Pancreas (tissue), 10 donors: ENCODE measurements around the gene AJM1. TPM values are rescaled to one million over a fixed set of nuclear protein-coding genes. Genes with fewer than 3 reads are reported as not detected.
A peak's percentile ranks its signal among the peaks of the same experiment; 100 is the strongest.
"Not testable (repeated sequence)": the region's sequence is repeated elsewhere in the genome, so short reads cannot be mapped to it uniquely, and the experiment has no call there.

Source experiments
- ATAC-seq, 4 donors: fragments of 200-7000 bp; cut with Tn5 transposase; one replicate each; pipeline versions ENCODE4 v1.8.0 to v1.9.1; 2020; ENCODE audit warnings: mild to moderate bottlenecking in 4 of 4, moderate library complexity in 4 of 4
- DNase-seq, 6 donors: peaks; one replicate each; pipeline ENCODE4 v3.0.0-alpha.2; 2020
- FAIRE-seq: peaks from 2 replicates; lab custom pipeline; 2012; peaks lifted over from hg19 to GRCh38; lab: Jason Lieb, UNC
- H3K27ac ChIP-seq, 4 donors: fragments of 200-600 bp; sonication (generic); 1 replicate in 3 of 4; 2 replicates in 1 of 4; pipeline versions ENCODE4 v1.5.0 to v1.8.0; 2020
- H3K27me3 ChIP-seq, 4 donors: fragments of 200-600 bp; one replicate each; pipeline ENCODE4 v1.8.0; 2021
- H3K36me3 ChIP-seq, 3 donors: fragments of 200-600 bp; sonication (generic) in 1 of 3; one replicate each; pipeline versions ENCODE4 v1.5.0 to v1.8.0; 2020 to 2021
- H3K4me1 ChIP-seq, 3 donors: fragments of 200-600 bp; one replicate each; pipeline ENCODE4 v1.8.0; 2021
- H3K4me3 ChIP-seq, 4 donors: fragments of 200-600 bp; sonication (generic) in 2 of 4; one replicate each; pipeline versions ENCODE4 v1.5.0 to v1.8.0; 2020 to 2021
- H3K9me3 ChIP-seq, 4 donors: fragments of 200-600 bp; one replicate each; pipeline ENCODE4 v1.8.0; 2021
- WGBS, 2 donors: extraction: QIAGEN DNeasy Blood & Tissue Kit; methylation state at CpG; one replicate each; pipeline ENCODE4 v1.1.7; 2013; 5-methylcytosine and 5-hydroxymethylcytosine counted together
- intact Hi-C, 3 donors: fragments of 100-400 bp; cut with DNase I; formaldehyde crosslinking; loops; one replicate each; pipeline versions ENCODE4 v1.11.1 to v1.14.2; 2022
- polyA plus RNA-seq, 2 donors: library from polyadenylated mRNA; stranded (reverse); fragments of 200-250 nt; gene quantifications; one replicate each; pipeline ENCODE4 v1.2.3, GENCODE V29; 2013
- total RNA-seq, 6 donors: library from RNA; stranded (reverse); fragmentation: NEBNext Ultra II Directional in 4 of 6; extraction: Animal tissue kit (Norgen Biotek cat#: 25700) in 4 of 6; gene quantifications; one replicate each; pipeline versions ENCODE4 v1.2.1 to v1.2.4, GENCODE V29; 2021 to 2023
- TF ChIP-seq, protein P1 (sequence below), 4 donors: fragments of 200-600 bp; sonication (generic) in 3 of 4; IDR thresholded peaks; one replicate each; pipeline versions ENCODE4 v1.5.0 to v1.8.0; 2021; ENCODE audit warnings: antibody characterized with exemption in 4 of 4
- donor health status: healthy with polysubstance abuse.
- donor health status: DM: no; HTN: no; CAD: no; lungs with moderate emphysema.
- donor health status: DM: no; HTN: no; CAD: no.
- donor health status: control.
- donor health status: control.
- donor health status: Bipolar disorder and iron deficiency.
- donor health status: DM: yes; HTN: yes; CAD: no.
- donor health status: DM: no; HTN: no; CAD: no.
- donor health status: DM: no; HTN: no; CAD: no.
- donor health status: DM: yes; HTN: yes; CAD: no.

AJM1 gene
- total and polyA plus RNA-seq, 8 donors, result 2.9 to 11.7 (median 5.0) TPM

DNA sequence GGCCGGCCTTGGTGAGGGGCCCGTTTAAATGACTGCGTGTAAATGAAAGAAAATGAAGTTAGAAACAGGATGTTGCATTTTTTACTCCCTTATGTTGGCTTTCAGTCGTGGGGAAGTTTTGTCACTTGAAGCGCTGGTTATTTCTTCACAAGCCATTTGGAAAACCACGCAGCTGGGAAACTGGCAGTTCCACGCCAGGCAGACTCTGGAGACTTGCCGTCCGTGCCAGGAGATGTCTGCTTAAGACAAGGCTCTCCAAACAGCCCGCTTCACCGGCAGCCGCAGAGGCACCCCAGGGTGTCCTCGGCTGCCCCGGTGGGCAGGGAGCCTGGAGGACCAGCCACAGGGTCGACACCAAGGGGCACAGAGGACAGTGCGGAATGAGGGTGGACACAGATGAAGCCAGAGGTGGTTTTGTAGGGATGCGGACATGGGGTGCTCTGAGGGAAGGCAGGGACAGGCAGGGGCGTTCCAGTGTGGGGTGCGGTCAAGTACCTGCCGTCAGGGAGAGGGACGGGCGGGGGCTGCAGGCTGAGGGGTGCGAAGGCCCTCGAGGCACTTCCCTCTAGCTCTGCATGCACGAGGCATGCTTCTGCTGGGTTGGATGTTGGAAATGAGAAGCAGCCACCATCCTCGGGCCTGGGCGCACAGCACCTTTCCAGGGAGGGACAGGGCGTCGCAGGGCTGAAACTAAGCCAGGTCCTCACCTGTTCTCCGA is 11.1 kb upstream of the AJM1 start:
- intact Hi-C loops, result no loop called here
- TF ChIP-seq, protein P1, sequence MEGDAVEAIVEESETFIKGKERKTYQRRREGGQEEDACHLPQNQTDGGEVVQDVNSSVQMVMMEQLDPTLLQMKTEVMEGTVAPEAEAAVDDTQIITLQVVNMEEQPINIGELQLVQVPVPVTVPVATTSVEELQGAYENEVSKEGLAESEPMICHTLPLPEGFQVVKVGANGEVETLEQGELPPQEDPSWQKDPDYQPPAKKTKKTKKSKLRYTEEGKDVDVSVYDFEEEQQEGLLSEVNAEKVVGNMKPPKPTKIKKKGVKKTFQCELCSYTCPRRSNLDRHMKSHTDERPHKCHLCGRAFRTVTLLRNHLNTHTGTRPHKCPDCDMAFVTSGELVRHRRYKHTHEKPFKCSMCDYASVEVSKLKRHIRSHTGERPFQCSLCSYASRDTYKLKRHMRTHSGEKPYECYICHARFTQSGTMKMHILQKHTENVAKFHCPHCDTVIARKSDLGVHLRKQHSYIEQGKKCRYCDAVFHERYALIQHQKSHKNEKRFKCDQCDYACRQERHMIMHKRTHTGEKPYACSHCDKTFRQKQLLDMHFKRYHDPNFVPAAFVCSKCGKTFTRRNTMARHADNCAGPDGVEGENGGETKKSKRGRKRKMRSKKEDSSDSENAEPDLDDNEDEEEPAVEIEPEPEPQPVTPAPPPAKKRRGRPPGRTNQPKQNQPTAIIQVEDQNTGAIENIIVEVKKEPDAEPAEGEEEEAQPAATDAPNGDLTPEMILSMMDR (IDR thresholded peaks at IDR 0.05), result no peak
- Histone ChIP-seq H3K9me3 (no peaks in the 10 kb centered on the region), H3K4me1 (peaks cover 0 to 16% (median 6%) of the 10 kb centered on the region in 3 donors), H3K27ac (no peak overlapping the region), H3K27me3 (no peaks in the 10 kb centered on the region), H3K4me3 (no peak overlapping the region), H3K36me3 (peaks cover 0 to 32% (median 7%) of the 10 kb centered on the region in 3 donors)
- DNase-seq, result peak in 1 of 6 donors; percentile 55
- WGBS, 2 donors, result 92 to 93% methylated on average over 29 to 30 of the region's 30 CpGs
- FAIRE-seq, result no peak
- no peak for ATAC-seq

DNA sequence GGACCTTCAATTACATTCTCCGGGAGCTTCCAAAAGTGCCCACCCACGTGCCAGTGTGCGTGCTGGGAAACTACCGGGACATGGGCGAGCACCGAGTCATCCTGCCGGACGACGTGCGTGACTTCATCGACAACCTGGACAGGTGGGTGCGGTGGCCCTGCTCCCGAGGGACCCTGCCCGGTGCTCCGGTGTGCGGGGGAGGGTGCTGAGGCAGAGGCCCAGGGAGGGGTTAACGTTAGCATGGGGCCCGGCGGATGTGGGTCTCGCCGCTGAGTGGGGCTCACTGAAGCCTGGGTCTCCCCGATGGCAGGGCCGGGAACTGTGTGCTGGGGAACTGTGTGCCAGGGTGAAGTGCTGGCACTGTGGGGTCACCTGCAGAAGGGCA is 10.6 kb upstream of the AJM1 start:
- no peak for ATAC-seq
- intact Hi-C loops, result no loop called here
- H3K4me3 ChIP-seq, result no peak overlapping the region
- WGBS, 2 donors, result 91 to 94% methylated on average over 23 of the region's 23 CpGs
- no peaks in the 10 kb centered on the region for H3K27me3 ChIP-seq
- FAIRE-seq, result no peak
- no peak overlapping the region for H3K27ac ChIP-seq
- DNase-seq, result peak in 3 of 6 donors; percentile 19 to 72 (median 30)
- TF ChIP-seq, protein P1 (IDR thresholded peaks at IDR 0.05), result no peak
- H3K4me1 ChIP-seq, result peaks cover 0 to 12% (median 6%) of the 10 kb centered on the region in 3 donors
- H3K9me3 ChIP-seq, result no peaks in the 10 kb centered on the region
- H3K36me3 ChIP-seq, result peaks cover 0 to 32% (median 6%) of the 10 kb centered on the region in 3 donors

DNA sequence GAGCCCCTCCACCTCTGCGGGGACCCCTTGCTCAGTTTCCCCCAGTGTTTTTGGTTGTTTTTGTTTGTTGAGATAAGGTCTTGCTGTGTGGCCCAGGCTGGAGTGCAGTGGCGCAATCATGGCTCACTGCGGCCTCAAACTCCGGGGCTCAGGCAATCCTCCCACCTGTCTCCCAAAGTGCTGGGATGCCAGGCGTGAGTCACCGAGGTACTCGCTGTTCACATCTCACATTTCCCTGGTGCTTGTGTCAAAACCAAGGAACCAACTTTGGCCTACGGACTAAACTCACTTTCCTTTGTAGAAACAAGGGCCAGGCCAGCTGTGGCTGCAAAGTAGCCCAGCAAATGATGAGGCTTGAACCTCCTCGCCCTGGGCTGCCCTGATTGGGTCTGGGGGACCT is 9.7 kb upstream of the AJM1 start:
- Histone ChIP-seq H3K27me3 (no peaks in the 10 kb centered on the region), H3K9me3 (no peaks in the 10 kb centered on the region), H3K36me3 (peaks cover 0 to 32% (median 6%) of the 10 kb centered on the region in 3 donors), H3K27ac (no peak overlapping the region), H3K4me3 (no peak overlapping the region), H3K4me1 (peaks cover 0 to 3% (median 3%) of the 10 kb centered on the region in 3 donors)
- whole genome bisulfite sequencing, 2 donors, result 92 to 93% methylated on average over 9 of the region's 9 CpGs
- TF ChIP-seq, protein P1 (IDR thresholded peaks at IDR 0.05), result no peak
- DNase-seq, result peak in 1 of 6 donors; percentile 47
- intact Hi-C loops, result no loop called here
- no peak for FAIRE-seq
- no peak for ATAC-seq

DNA sequence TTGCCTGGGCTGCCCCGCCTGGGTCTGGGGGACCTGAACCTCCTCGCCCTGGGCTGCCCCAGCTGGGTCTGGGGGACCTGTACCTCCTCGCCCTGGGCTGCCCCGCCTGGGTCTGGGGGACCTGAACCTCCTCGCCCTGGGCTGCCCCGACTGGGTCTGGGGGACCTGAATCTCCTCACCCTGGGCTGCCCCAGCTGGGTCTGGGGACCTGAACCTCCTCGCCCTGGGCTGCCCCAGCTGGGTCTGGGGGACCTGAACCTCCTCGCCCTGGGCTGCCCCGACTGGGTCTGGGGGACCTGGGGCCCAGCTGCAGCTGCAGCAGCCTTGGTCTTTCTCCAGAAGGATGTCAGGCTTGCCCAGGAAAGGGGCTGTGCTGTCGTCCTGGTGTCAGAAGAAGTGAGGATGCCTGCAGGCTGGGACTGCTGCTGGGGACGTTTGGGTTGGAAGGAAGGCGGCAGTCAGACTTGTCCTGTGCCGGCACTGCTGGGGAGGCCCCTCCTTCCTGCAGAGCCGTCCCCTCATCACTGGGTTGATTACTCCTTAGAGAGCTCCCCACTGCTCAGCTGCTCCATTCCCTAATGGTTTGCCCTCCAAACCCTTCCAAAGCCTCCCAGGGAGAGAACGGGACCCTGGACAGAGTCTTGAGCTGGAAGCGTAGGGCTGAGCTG is 8.8 kb upstream of the AJM1 start:
- peaks cover 0 to 31% (median 6%) of the 10 kb centered on the region in 3 donors for H3K36me3 ChIP-seq
- FAIRE-seq, H3K9me3 ChIP-seq, H3K27me3 ChIP-seq, intact Hi-C loops, ATAC-seq, H3K27ac ChIP-seq, H3K4me3 ChIP-seq, H3K4me1 ChIP-seq: not testable (repeated sequence)
- 90 to 91% methylated on average over 16 of the region's 16 CpGs for WGBS, 2 donors
- peak in 1 of 6 donors; percentile 60 for DNase-seq

DNA sequence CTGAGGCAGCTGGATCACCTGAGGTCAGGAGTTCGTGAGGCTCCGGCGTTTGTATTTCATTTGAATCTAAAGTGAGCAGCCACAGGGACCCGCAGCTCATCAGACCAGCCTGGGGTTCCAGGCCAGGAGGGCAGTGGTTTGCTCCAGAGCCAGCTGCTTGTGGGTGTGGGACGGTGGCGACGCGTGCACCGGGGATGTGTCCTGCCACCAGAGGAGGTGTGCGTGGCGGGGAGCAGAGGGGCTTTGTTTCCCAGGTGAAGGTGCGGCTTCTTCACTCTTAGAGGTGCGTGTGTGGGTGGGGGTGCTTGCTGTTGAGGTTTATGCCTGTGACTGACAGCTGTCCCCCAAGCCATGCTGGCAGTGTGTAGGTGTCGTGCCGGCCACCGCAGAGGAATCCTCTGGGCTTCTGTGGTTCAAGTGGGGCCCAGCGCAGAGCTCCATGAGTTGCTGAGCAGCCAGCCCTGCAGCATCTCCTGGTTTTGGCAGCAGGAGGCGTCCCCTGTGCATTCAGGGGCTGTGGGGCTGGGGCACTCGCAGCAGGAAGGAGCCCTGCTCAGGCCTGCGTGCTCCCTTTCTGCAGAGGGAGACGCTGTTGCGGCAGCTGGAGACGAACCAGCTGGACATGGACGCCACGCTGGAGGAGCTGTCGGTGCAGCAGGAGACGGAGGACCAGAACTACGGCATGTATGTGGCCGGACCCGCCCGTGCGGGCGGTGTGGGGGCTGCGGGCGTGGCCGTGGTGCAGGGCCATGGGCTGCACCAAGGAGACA is 6.9 kb upstream of the AJM1 start:
- Histone ChIP-seq H3K27me3 (no peaks in the 10 kb centered on the region), H3K27ac (no peak overlapping the region), H3K9me3 (no peaks in the 10 kb centered on the region), H3K36me3 (peaks cover 0 to 25% (median 5%) of the 10 kb centered on the region in 3 donors), H3K4me3 (no peak overlapping the region), H3K4me1 (peaks cover 0 to under 1% (median 0%) of the 10 kb centered on the region in 3 donors)
- intact Hi-C loops, result no loop called here
- WGBS, 2 donors, result 95% methylated on average over 33 to 36 of the region's 36 CpGs
- FAIRE-seq (no peak), DNase-seq (peak in 2 of 6 donors; percentile 12 to 71), ATAC-seq (no peak)
- TF ChIP-seq, protein P1 (IDR thresholded peaks at IDR 0.05), result no peak
